NB4 (cell line): ENCODE results near the gene NUDT15.

Source experiments
- DNase-seq: peaks from one replicate; pipeline ENCODE4 v3.0.0; 2010; ENCODE audit warnings: low read depth
- H3K4me3 ChIP-seq: one replicate; pipeline ENCODE4 v1.5.1; 2011; ENCODE audit warnings: mild to moderate bottlenecking, low read depth, low read length, moderate library complexity
- MYC ChIP-seq: IDR thresholded peaks from 2 replicates; pipeline ENCODE4 v1.6.1; 2011; ENCODE audit warnings: low read depth, low read length
- POLR2A ChIP-seq: IDR thresholded peaks from 2 replicates; pipeline ENCODE4 v1.6.1; 2011; ENCODE audit warnings: mild to moderate bottlenecking; ENCODE audit not compliant: insufficient read length; ENCODE audit errors: extremely low read depth
- TF ChIP-seq, protein P1 (sequence below): IDR thresholded peaks from one replicate; pipeline ENCODE4 v1.5.1; 2012; ENCODE audit warnings: low read depth, low read length
- TF ChIP-seq, protein P2 (sequence below): IDR thresholded peaks from 2 replicates; pipeline ENCODE4 v1.6.1; 2011; ENCODE audit warnings: low read depth, low read length

NUDT15 gene

DNA sequence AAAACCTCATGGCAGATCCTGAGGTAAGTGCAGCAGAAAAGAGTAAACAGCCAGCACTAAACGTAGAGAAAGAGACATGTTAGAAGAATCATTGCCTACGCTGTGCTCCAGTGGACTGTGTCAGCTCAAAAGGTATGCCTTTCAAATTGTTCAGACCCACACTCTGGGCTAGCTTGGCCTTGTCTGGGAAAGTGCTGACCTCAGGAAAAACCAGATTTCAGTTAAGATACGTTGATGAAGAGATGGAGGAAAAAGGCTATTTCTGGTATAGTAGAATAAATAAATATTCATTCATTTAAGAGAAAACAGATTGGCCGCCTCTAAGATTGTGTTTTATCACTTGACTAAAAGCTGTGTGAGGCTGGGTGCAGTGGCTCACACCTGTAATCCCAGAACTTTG is 26.8 kb upstream of the NUDT15 start:
- H3K4me3 ChIP-seq, result no peak overlapping the region
- no peak for DNase-seq
- TF ChIP-seq, protein P1, sequence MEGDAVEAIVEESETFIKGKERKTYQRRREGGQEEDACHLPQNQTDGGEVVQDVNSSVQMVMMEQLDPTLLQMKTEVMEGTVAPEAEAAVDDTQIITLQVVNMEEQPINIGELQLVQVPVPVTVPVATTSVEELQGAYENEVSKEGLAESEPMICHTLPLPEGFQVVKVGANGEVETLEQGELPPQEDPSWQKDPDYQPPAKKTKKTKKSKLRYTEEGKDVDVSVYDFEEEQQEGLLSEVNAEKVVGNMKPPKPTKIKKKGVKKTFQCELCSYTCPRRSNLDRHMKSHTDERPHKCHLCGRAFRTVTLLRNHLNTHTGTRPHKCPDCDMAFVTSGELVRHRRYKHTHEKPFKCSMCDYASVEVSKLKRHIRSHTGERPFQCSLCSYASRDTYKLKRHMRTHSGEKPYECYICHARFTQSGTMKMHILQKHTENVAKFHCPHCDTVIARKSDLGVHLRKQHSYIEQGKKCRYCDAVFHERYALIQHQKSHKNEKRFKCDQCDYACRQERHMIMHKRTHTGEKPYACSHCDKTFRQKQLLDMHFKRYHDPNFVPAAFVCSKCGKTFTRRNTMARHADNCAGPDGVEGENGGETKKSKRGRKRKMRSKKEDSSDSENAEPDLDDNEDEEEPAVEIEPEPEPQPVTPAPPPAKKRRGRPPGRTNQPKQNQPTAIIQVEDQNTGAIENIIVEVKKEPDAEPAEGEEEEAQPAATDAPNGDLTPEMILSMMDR, result no peak
- no peak for TF ChIP-seq POLR2A
- TF ChIP-seq, protein P2, sequence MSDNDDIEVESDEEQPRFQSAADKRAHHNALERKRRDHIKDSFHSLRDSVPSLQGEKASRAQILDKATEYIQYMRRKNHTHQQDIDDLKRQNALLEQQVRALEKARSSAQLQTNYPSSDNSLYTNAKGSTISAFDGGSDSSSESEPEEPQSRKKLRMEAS, result no peak
- TF ChIP-seq MYC, result no peak

DNA sequence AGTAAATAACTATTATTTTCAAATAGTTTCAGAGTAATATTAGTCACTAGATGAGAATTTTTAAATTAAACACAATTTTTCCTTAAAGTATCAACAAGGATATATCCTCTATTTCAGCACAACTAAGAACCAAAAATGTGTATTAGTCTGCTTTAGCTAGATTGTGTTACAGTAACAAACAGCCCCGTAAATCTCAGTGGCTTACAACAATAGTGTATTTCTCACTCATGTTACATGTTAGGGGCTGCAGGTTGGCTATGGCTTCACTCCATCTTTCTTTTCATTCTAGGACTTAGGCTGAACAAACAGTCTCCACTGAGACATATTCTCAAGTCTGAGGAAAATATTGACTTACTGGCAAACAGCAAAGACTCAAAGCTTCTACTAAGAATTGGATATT is 24.9 kb upstream of the NUDT15 start:
- TF ChIP-seq, protein P2, result no peak
- no peak for TF ChIP-seq POLR2A
- TF ChIP-seq, protein P1, result no peak
- no peak for TF ChIP-seq MYC
- no peak overlapping the region for H3K4me3 ChIP-seq
- no peak for DNase-seq

DNA sequence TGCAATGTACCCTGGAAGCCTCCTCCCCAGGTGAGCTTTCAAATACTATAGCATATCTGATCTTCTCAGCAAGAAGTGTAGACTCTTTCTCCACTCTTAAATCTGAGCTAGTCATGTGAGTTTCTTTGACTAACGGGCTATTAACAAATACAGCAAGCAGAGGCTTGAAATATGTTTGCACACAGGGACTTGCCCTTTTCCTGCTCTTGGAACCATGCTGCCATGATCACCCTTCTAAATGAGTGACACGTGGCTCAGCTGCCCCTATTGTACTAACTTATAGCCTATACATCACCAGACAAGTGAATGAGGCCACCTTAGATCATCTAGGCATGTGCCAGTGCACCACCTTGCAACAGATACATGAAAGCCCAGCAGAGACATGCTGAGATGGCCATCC is 23.2 kb upstream of the NUDT15 start:
- no peak for DNase-seq

DNA sequence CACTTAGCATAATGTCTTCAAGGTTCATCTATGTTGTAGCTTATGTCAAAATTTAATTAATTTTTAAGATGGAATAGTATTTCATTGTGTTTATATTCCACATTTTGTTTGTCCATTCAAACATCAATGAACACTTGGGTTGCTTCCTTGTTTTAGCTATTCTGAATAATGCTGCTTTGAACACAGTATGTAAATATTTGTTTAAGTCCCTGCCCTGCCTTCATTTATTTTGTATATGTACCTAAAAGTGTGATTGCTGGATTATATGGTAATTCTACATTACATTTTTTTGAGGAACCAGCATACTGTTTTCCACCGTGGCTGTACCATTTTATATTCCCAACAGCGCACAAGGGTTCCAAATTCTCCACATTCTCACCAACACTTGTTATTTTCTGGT is 18.9 kb upstream of the NUDT15 start:
- TF ChIP-seq, protein P1, result no peak
- no peak for TF ChIP-seq MYC
- TF ChIP-seq POLR2A, result no peak
- TF ChIP-seq, protein P2, result no peak
- no peak overlapping the region for H3K4me3 ChIP-seq
- DNase-seq, result no peak

More for the DNA sequence above, 23.2 kb upstream of the NUDT15 start:
- no peak overlapping the region for H3K4me3 ChIP-seq
- TF ChIP-seq, protein P2, result no peak
- no peak for TF ChIP-seq MYC
- TF ChIP-seq, protein P1, result no peak
- TF ChIP-seq POLR2A, result no peak

DNA sequence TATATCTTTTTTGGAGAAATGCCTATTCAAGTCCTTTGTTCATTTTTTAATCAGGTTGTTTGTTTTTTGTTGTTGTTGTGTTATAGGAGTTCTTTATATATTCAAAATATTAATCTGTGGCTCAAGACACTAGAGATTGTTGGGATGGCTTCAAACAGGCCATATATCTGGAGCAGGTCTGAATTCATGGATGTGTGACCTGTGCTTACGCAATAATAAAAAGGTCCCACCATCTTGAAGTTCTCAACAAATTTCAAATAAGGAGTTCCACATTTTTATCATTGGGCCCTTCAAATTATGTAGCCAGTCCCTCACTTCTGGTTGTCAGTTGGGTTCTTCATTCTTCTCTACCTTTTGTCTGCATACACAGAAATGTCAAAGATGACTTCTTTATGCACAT is 17.7 kb upstream of the NUDT15 start:
- DNase-seq, result no peak
- TF ChIP-seq, protein P2, result no peak
- no peak for TF ChIP-seq MYC
- no peak overlapping the region for H3K4me3 ChIP-seq

DNA sequence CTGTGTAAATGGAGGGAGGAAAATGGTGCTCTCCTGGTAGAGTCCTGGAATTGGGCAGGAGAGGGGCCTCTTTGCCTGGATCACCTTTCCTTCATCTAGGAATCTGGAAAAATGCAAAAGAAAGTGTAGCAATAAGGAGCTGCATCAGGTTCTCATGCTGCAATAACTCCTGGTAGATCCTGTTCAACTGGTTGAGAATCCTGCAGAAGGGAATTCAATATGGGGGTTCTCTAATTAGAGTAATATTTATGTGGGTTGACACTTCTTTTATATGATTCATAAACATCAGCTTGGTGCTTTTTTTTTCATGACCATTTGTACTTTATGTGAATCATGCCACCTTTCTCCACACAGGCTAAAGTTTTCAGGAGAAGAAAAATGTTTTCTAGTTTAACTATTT is 9.5 kb upstream of the NUDT15 start:
- no peak overlapping the region for H3K4me3 ChIP-seq
- no peak for DNase-seq
- TF ChIP-seq, protein P1, result no peak
- TF ChIP-seq MYC (no peak), POLR2A (no peak)
- TF ChIP-seq, protein P2, result no peak
